LNCaP clone FGC (cell line): Measurements from ENCODE around the gene PCTP.

ENCODE experiments used
- DNase-seq: peaks from one replicate; pipeline ENCODE4 v3.0.0-alpha.2; 2011; ENCODE audit warnings: low read depth
- H3K4me3 ChIP-seq: 2 replicates; pipeline ENCODE4 v1.5.1; 2011; ENCODE audit warnings: mild to moderate bottlenecking, low read depth, low read length, control low read depth
- CTCF ChIP-seq: IDR thresholded peaks from 2 replicates; pipeline ENCODE4 v1.5.1; 2012; ENCODE audit warnings: mild to moderate bottlenecking; ENCODE audit not compliant: control insufficient read depth, insufficient read depth; ENCODE audit errors: extremely low read depth

The PCTP gene

GRCh38 chr17:55720919-55721836 is 29.7 kb upstream of the PCTP start:
- TF ChIP-seq CTCF = no peak
- no peak overlapping the region for H3K4me3 ChIP-seq
- DNase-seq = peak; percentile 67

GRCh38 chr17:55722016-55722736 is 28.7 kb upstream of the PCTP start:
- DNase-seq = no peak
- H3K4me3 ChIP-seq = no peak overlapping the region
- no peak for TF ChIP-seq CTCF

GRCh38 chr17:55722742-55723487 is 27.9 kb upstream of the PCTP start, which contains the start of gene TMEM100:
Gene TMEM100 (minus strand): TSS chr17:55722864. CDS start chr17:55721070, 1,794 bp downstream.
- no peak for TF ChIP-seq CTCF
- no peak within 1 kb of the TSS for H3K4me3 ChIP-seq
- DNase-seq = no peak

GRCh38 chr17:55723488-55723848 is 27.4 kb upstream of the PCTP start:
- H3K4me3 ChIP-seq = no peak overlapping the region
- no peak for TF ChIP-seq CTCF
- DNase-seq = no peak

- peak; percentile 49 for DNase-seq
- no peak overlapping the region for H3K4me3 ChIP-seq
- no peak for TF ChIP-seq CTCF
Observed at GRCh38 chr17:55726440-55726839, 24.4 kb upstream of the PCTP start.

GRCh38 chr17:55727275-55727674 is 23.6 kb upstream of the PCTP start:
- TF ChIP-seq CTCF = no peak
- no peak overlapping the region for H3K4me3 ChIP-seq
- no peak for DNase-seq
